ENCODE results near the gene ARMH4. TPM values are rescaled to one million over a fixed set of nuclear protein-coding genes. Genes with fewer than 3 reads are reported as not detected.

ARMH4 gene
- total RNA-seq, 4 donors from 2014 or later: 5.0 to 8.0 (median 5.8) TPM

GRCh38 chr14:58100735-58101368 lies 51.2 kb downstream of the ARMH4 start:
- DNase-seq (ENCODE audit: extremely low spot score): no peak
- 79% methylated on average over 4 of the region's 4 CpGs for WGBS
- peaks cover 0 to 12% (median 4%) of the 10 kb centered on the region in 4 donors for H3K4me1 ChIP-seq
- H3K4me3 ChIP-seq: no peak overlapping the region
- no peaks in the 10 kb centered on the region for H3K27me3 ChIP-seq
- intact Hi-C loops (cut with DNase I): no loop called here
- H3K36me3 ChIP-seq: peaks cover 0 to 9% (median 0%) of the 10 kb centered on the region in 4 donors
- TF ChIP-seq EP300 (IDR thresholded peaks at IDR 0.05) (no peak), CTCF (IDR thresholded peaks at IDR 0.05) (no peak), POLR2AphosphoS5 (IDR thresholded peaks at IDR 0.05) (no peak), POLR2A (IDR thresholded peaks at IDR 0.05; ENCODE audit: low read depth) (no peak)
- H3K27ac ChIP-seq (replicated peaks in 1 of 4): no peak overlapping the region
- H3K9me3 ChIP-seq: no peaks in the 10 kb centered on the region

GRCh38 chr14:58099682-58100081 lies 52.3 kb downstream of the ARMH4 start:
- Histone ChIP-seq H3K27me3 (no peaks in the 10 kb centered on the region), H3K27ac (replicated peaks in 1 of 4) (peak overlapping the region in 3 of 4 donors; percentile 29 to 50 (median 39)), H3K9me3 (no peaks in the 10 kb centered on the region), H3K4me3 (no peak overlapping the region), H3K36me3 (peaks cover 0 to 16% (median 0%) of the 10 kb centered on the region in 4 donors), H3K4me1 (peaks cover 0 to 4% (median 0%) of the 10 kb centered on the region in 4 donors)
- DNase-seq (ENCODE audit: extremely low spot score): no peak
- intact Hi-C loops (cut with DNase I): no loop called here
- 91% methylated on average over 5 of the region's 5 CpGs for WGBS
- TF ChIP-seq CTCF (IDR thresholded peaks at IDR 0.05): no peak
- TF ChIP-seq EP300 (IDR thresholded peaks at IDR 0.05): no peak
- TF ChIP-seq POLR2A (IDR thresholded peaks at IDR 0.05; ENCODE audit: low read depth): no peak
- TF ChIP-seq POLR2AphosphoS5 (IDR thresholded peaks at IDR 0.05): no peak

- TF ChIP-seq POLR2AphosphoS5 (IDR thresholded peaks at IDR 0.05) (peak; percentile 50 to 68), CTCF (IDR thresholded peaks at IDR 0.05) (no peak)
- Histone ChIP-seq H3K27me3 (no peaks in the 10 kb centered on the region), H3K4me3 (no peak overlapping the region), H3K36me3 (peaks cover 0 to 18% (median 0%) of the 10 kb centered on the region in 4 donors), H3K27ac (replicated peaks in 1 of 4) (peak overlapping the region in 3 of 4 donors; percentile 39 to 58 (median 46)), H3K4me1 (no peaks in the 10 kb centered on the region), H3K9me3 (no peaks in the 10 kb centered on the region)
- intact Hi-C loops (cut with DNase I): no loop called here
- 76% methylated on average over 1 of the region's 1 CpG for WGBS
- no peak for DNase-seq (ENCODE audit: extremely low spot score)
Observed at GRCh38 chr14:58098507-58098906, 53.5 kb downstream of the ARMH4 start.

GRCh38 chr14:58096731-58097130 lies 55.3 kb downstream of the ARMH4 start:
- Histone ChIP-seq H3K4me3 (no peak overlapping the region), H3K36me3 (peaks cover 0 to 18% (median 0%) of the 10 kb centered on the region in 4 donors), H3K9me3 (no peaks in the 10 kb centered on the region), H3K27ac (replicated peaks in 1 of 4) (no peak overlapping the region), H3K27me3 (no peaks in the 10 kb centered on the region), H3K4me1 (no peaks in the 10 kb centered on the region)
- WGBS: 82% methylated on average over 2 of the region's 2 CpGs
- intact Hi-C loops (cut with DNase I): no loop called here
- no peak for DNase-seq (ENCODE audit: extremely low spot score)
- no peak for TF ChIP-seq POLR2A (IDR thresholded peaks at IDR 0.05; ENCODE audit: low read depth)
- TF ChIP-seq EP300 (IDR thresholded peaks at IDR 0.05): no peak
- TF ChIP-seq CTCF (IDR thresholded peaks at IDR 0.05): no peak
- TF ChIP-seq POLR2AphosphoS5 (IDR thresholded peaks at IDR 0.05): no peak

Measured in esophagus muscularis mucosa (tissue), 4 donors.